ENCODE results near the gene PDK2.

Gene PDK2

DNA sequence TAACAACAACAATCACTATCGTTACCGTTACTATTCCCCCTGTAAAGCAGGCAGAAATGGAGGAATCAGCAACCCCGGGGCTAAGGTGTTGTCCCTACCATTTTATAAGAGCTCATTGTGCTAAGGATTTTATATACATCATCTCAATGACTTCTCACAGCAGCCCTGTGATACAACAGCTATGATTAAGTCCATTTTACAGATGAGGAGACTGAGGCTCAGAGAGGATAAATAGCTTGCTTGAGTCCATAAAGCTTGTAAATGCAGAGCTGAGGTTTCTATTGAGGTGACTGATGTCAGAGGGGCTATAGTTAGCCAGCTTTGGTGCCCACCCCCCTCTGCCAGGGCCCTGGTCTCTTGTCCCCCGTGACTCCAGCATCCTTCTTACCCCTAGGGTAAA is 16.7 kb upstream of the PDK2 start:
- DNase-seq (ENCODE audit: low read depth) = no peak

DNA sequence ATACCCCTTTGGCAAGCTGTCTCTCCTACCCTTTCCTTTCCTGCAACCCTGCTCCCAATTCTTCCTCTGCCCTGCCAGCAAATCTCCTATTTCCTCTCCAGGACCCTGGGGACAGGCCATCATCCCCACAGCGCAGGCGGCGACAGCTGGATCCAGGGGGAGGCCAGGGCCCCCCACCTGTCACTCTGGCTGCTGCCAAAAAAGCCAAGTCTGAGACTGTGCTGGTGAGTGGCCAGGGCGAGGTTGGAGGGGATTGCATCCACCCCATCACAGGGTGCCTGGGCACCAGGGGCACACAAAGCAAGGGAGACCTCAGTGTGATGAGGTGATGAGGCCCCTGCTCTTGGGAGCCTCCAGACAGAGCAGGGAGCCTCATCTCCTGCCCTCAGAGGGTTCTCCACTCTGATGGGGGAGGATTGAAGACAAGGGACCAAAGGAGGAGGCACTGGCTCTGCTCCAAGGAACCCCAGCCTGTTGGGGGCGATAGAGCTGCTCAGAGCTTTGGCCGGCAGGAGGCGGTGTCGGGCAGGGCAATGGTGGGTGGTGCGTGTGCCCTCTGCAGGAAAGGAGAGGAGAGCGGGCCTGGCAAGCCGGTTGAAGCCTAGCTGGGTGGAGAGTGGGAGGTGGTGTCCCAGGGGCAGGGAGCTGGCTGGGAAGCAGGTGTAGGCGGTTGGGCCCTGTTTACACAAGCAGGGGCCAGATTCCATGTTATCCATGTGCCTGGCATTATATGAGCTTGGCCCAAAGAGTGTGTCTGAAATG is 15.6 kb upstream of the PDK2 start:
- peak; percentile 59 for DNase-seq (ENCODE audit: low read depth)

DNA sequence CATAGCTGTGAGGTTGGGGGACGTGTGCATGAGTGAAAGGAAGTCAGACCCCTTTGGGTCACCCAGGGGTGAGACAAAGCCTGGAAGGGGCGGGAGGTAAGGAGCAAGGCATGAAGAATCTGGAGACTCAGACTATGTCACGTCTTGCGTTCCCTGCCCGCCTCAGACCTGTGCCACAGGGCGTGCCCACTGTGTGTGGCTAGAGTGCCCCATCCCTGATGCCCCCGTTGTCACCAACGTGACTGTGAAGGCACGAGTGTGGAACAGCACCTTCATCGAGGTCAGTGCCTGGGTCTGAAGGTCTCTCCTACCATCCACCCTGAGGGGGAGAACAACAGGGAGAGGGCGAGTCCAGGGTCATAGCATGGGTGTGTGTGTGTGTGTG is 15.1 kb upstream of the PDK2 start:
- DNase-seq (ENCODE audit: low read depth) = no peak

DNA sequence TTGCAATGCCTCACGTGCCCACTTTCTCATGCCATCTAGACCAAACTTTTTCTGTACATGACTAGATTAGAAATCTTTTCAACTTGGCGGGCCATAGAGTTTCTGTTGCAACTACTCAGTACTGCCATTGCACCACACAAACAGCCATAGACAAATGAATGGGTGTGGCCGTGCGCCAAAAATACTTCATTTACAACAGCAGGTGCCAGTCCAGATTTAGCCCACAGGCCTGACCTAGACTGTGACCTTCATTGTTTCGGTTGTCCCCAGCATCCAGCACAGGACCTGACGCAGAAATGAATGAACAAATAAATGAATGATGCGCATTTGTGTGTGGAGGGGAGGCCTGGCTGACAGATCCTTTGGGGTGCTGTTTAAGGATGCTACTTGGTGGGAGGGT is 14.3 kb upstream of the PDK2 start:
- DNase-seq (ENCODE audit: low read depth) = no peak

DNA sequence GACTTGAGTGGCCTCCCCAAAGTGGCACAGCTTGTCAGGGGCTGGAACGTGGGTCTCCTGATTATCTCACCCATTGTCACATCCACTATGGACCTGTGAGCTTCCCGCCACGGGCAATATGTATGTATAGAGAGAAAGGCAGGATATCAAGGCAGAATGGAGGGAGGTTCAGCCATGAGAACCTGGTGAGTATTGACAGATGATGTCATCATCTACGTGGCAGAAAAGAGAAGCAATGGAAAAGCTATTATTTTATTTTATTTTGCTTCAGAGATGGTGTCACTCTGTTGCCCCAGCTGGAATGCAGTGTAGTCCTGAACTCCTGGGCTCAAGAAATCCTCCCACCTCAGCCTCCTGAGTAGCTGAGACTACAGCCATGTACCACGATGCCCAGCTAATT is 13.4 kb upstream of the PDK2 start:
- no peak for DNase-seq (ENCODE audit: low read depth)

DNA sequence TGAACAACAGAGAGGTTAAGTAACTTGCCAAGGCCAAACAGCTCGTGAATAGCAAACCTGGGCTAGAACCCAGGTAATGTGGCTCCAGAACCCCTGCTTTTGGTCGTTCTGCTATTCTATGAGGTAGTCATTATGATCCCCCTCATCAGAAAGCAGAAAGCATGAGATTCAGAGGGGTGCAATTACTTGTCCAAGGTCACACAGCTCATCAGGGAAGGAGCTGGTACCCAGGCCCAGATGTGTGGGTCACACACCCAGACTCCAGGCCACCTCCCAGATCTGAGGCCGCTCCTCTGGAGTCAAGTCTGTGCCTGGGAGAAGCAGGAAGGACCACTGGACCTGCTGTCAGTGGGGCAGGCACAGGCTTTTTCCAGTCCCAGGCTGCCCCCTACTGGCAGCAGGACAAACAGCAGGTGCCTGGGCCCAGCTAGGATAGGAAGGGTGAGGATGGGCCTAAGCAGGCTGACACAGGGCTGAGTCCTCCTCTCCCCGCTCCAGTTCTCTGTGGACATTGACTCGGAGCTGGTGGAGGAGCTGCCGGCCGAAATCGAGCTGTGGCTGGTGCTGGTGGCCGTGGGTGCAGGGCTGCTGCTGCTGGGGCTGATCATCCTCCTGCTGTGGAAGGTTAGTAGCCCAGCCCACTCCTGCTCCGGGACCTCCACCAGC is 7.8 kb upstream of the PDK2 start:
- DNase-seq (ENCODE audit: low read depth) = peak; percentile 61

DNA sequence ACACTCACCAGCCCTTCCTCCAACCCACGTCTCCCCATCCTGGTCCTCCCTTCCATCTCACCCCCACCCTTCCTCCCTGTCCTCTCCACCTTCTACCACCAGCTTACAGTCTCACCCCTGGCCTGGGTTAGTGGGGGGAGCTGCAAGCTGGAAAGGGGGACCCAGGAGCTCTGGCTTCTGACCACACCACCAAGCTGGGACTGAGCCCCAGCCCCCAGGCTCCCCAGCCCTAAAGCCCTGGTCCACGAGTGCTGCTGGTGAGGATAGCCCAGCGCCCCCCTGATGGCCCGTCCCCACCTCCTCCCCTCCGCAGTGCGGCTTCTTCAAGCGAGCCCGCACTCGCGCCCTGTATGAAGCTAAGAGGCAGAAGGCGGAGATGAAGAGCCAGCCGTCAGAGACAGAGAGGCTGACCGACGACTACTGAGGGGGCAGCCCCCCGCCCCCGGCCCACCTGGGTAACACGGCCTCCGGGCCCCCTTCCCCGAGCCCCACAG is 7.2 kb upstream of the PDK2 start:
- DNase-seq (ENCODE audit: low read depth) = no peak

DNA sequence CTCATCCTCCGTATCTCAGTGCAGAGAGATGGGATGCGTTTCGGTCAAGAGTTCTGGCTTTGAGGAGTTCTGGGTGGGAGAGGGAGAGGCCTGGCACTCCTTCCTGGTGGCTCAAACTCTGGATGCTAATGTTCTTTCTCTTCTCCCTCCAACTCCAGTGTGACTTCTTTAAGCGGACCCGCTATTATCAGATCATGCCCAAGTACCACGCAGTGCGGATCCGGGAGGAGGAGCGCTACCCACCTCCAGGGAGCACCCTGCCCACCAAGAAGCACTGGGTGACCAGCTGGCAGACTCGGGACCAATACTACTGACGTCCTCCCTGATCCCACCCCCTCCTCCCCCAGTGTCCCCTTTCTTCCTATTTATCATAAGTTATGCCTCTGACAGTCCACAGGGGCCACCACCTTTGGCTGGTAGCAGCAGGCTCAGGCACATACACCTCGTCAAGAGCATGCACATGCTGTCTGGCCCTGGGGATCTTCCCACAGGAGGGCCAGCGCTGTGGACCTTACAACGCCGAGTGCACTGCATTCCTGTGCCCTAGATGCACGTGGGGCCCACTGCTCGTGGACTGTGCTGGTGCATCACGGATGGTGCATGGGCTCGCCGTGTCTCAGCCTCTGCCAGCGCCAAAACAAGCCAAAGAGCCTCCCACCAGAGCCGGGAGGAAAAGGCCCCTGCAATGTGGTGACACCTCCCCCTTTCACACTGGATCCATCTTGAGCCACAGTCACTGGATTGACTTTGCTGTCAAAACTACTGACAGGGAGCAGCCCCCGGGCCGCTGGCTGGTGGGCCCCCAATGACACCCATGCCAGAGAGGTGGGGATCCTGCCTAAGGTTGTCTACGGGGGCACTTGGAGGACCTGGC is 6.0 kb upstream of the PDK2 start:
- no peak for DNase-seq (ENCODE audit: low read depth)

DNA sequence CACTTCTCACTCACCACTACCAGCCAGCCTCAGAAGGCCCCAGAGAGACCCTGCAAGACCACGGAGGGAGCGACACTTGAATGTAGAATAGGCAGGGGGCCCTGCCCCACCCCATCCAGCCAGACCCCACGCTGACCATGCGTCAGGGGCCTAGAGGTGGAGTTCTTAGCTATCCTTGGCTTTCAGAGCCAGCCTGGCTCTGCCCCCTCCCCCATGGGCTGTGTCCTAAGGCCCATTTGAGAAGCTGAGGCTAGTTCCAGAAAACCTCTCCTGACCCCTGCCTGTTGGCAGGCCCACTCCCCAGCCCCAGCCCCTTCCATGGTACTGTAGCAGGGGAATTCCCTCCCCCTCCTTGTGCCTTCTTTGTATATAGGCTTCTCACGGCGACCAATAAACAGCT is 5.1 kb upstream of the PDK2 start:
- DNase-seq (ENCODE audit: low read depth) = no peak

DNA sequence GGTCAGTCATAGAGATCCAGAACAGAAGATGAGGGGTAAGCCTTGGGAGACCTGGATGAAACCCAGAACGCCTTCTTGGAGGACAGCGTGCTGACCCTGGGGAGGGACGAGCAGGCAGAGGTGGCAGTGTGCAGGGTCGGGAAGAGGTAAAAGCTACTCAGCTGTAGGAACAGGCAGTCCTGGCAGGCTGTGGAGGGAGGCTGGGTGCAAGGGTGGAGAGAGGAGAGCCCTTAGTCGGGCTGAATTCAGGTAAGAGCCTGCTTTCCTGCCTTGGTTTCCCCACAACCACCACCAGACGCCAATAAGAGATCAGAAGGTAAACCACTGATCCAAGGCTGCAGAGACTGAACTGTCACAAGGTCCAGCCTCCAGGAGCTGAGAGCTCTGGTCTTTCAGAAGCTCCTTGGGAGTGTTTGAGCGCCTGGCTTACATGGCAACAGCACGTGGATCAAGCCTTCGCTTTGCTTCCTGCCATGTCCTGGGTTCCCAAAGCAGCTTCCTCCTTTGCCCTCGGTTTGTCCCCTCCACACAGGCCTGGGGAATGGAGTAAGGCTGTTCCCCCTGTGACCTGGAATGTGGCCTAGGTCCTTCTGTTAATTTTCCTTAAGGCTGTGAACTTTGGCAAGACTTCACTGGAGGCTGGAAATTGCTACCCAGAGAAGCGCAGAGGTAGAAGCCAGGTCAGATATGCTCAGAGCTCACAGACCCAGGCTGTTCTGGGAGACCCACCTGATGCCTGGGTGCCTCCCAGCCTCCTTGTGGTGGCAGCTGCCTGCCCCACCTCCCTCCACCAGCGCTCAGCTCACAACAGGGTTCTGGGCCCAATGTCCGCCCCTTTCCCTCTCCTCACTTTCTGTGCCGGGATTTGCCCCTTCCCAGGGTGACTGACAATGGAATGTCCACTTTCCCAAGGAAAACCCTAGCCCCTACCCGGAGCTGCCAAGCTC is 3.9 kb upstream of the PDK2 start:
- DNase-seq (ENCODE audit: low read depth) = no peak

DNA sequence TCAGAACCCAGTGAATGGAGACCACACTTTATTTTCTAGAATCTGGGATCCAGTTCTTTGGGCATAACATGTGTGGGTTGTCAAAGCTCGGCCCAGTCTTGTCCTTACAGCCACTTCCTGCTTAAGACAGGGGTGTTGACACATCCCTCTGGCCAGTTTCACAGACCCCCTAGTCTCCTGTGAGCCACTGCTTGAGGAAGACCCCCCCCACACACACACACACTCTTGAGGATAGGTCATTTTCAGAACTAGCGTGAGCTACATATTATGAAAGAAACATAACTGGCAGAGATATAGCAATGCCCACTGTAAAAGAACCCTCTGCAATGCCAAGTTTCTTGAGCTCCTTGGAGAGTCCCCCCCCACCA is 3.2 kb upstream of the PDK2 start:
- DNase-seq (ENCODE audit: low read depth) = no peak

DNA sequence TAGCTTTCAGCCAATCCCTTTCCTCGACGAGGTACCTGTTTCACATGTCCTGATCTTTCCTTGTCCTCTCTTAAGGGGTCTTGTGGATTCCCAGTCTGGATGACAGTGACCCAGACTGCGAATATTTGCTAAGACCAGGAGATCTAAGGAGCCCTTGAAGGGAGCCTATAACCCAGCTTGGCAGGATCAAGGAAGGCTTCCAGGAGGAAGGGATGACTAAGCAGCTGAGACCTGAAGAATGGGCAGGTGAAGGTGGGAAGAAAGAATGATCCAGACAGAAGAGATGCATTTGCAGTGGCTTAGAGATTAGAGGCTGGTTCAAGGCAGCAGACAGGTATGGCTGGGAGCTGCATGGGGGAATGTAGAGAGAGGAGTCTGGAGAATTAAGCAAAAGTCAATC is 1.9 kb upstream of the PDK2 start:
- no peak for DNase-seq (ENCODE audit: low read depth)

DNA sequence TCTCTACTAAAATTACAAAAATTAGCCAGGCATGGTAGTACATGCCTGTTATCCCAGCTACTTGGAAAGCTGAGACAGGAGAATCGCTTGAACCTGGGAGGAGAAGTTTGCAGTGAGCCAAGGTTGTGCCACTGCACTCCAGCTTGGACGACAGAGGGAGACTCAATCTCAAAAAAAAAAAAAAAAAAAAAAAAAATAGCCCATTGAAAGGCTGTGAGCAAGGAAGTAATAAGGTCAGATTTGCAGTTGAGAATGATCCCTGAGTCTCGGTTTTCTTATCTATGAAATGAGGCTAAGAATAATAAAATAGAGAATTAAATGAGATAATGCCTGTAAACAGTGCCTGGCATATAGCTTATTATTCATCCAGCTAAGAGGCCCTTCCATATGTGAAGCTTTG is 1.3 kb upstream of the PDK2 start:
- no peak for DNase-seq (ENCODE audit: low read depth)

DNA sequence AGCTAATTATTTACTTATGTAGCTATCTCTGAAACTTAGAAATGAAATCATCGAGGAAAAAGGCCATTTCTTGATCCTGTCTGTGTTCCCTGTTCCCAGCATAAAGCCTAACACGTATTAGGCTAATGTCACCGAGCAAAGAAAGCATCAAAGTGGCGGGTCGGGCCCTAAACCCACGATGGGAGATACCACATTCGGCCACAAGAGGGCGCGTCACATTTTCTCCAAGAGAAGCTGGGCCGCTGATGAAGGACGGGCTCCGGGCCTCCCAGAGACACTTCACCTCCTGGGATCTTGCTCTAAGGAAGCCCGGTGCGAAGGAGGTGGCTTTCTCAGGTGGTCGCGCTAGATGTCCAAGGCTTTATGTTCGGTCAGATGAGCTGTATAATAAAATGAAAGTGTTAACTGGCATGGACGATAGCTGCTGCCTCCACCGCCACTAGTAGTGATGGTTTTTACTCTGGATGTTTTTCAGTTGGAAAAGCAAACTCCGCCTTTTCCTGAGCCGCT is 853 bp upstream of the PDK2 start:
- peak; percentile 75 for DNase-seq (ENCODE audit: low read depth)

DNA sequence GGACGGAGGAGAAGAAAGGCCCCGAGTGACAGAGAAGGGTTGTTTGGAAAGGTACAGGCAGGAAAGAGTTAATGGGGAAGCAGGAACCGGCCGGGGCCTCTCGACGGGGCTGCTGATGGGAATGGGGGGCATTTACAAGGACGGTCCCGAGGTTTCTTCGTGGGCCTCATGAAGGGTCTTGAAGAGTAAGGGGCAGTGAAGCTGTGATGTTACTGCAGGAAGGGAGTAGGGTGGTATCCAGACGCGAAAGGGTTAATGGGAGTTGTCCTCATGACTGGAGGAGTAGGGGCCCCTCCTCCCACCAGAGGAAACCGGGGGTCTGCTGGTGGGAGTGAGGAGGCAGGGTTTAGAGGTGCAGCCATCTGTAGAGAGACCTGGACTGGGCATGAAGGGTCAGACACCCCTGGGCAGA is 481 bp downstream of the PDK2 start:
- DNase-seq (ENCODE audit: low read depth) = peak; percentile 29

DNA sequence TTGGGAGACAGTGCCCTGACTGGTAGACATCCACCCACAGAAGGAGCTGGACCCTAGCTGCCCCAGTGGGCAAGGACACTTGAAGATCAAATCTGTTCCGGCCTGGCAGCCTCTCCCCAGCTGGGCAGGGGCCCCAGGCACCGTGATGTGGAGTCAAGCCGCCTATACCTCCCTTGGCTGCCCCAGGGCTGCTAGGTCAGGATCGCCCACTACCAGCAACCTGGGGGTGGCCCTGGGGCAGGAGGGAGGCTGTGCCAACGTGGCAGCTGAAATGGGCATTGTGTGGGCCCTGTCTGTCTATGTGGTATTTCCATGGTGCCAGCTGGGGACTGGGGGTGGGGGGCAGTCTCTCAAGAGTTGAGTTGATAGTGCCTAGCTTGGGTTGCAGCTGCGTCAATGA is 941 bp downstream of the PDK2 start:
- DNase-seq (ENCODE audit: low read depth) = no peak

DNA sequence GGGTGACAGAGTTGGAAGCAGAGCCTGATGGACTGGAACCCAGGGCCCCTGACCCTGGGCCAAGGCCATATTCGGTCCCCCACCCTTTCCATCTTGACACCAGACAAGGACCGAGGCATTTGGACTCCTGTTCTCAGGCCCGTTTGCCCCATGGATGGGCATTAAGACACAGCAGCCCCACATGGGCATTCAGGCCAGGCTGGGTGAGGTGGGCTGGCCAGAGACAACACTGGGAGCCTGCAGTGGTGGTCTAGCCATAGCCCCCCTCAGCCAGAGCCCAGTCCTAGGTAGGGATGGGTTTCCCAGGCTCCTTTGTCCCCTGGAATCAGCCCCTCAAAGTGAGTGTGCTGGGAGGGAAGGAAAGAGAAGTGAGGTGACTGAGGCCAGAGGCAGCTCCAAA is 1.6 kb downstream of the PDK2 start:
- no peak for DNase-seq (ENCODE audit: low read depth)

DNA sequence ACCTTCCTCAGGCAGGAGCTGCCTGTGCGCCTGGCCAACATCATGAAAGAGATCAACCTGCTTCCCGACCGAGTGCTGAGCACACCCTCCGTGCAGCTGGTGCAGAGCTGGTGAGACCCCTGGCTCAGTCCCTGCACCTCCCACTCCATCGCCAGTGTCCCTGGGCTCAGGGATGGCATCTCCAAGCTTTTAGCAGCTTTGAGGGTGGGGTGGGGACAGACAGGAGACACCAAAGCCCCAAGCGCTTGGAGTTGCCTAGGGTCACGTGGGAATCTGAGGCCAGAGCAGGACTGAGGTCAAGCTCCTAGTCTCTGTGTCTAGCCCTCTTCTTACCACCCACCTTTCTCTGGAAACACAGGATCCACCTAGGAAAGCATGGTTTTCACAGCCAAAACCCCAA is 2.3 kb downstream of the PDK2 start:
- DNase-seq (ENCODE audit: low read depth) = no peak

DNA sequence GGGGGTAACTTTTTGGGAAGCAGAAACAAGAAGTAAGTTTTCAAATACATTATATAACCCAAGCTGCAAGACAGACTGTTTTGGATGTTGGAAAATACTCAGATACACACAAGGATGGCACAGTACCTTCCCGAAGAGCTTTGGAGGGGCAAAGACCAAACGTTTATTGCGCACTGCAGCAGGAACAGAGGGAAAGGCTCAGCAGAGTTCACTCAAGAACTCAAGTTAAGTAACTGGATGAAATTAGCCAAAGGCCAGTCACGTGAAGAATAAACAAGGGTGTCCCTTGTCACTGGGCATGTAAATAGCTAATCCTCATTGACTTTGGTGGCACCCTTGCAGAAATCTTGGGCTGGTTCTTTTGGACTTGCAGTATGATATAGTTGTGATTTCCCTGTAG is 2.8 kb downstream of the PDK2 start:
- no peak for DNase-seq (ENCODE audit: low read depth)

DNA sequence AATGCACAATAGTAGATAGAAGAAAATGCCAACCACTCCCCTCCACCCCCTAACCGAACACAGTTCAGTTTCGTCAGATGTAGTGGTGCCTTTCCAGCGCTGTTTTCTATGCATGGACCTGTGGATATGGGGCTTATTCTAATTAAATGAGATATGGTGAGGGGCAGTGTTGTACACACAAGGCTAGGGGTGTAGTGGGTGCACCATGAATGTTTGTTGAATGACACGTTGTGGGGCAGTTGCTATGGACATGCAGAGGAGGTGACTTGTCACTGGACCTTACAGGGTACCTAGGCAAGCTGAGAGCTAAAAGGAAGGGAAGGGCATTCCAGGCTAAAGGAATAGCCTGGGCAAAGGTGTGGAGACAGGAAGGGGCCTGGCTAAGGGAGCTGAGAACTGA is 3.4 kb downstream of the PDK2 start:
- DNase-seq (ENCODE audit: low read depth) = no peak

DNA sequence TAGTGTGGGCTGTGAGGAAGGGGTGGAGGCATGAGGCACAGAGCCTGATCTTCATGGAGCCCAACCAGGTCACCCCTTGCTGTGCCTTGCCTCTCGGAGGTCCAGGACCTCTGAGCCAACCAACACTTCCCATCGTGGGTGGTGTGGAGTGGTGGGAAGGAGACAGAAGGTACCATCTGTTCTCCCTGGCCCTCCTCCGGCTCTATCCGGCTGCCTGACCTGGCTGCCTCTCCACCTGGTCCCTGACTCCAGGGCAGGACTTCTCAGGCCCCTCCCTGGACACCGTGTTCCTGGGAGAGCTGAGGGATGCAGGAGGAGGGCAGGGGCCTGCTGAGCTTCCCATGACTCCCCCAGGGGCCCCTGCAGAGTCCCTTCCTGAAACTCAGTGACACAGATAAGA is 3.9 kb downstream of the PDK2 start:
- DNase-seq (ENCODE audit: low read depth) = no peak

DNA sequence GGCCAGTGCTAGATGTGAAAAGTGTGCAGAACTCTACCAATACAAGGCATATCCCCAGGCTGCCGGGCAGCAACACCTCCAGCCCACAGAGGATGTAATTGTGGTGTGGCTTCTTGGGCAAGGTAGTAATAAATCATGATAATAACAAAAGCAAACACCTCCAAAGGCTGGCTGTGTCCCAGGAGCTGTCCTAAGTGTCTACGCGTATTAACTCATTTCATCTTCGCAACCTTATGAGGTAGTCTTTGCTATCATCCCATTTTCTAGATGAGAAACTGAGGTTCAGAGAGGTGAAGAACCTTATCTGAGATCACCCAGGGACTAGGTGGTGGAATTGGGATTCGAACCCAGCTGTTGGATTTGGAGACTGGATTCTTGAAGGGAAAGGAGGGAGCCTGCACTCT is 5.3 kb downstream of the PDK2 start:
- DNase-seq (ENCODE audit: low read depth) = no peak
